ENCODE measurements around the gene LYL1.

DNA sequence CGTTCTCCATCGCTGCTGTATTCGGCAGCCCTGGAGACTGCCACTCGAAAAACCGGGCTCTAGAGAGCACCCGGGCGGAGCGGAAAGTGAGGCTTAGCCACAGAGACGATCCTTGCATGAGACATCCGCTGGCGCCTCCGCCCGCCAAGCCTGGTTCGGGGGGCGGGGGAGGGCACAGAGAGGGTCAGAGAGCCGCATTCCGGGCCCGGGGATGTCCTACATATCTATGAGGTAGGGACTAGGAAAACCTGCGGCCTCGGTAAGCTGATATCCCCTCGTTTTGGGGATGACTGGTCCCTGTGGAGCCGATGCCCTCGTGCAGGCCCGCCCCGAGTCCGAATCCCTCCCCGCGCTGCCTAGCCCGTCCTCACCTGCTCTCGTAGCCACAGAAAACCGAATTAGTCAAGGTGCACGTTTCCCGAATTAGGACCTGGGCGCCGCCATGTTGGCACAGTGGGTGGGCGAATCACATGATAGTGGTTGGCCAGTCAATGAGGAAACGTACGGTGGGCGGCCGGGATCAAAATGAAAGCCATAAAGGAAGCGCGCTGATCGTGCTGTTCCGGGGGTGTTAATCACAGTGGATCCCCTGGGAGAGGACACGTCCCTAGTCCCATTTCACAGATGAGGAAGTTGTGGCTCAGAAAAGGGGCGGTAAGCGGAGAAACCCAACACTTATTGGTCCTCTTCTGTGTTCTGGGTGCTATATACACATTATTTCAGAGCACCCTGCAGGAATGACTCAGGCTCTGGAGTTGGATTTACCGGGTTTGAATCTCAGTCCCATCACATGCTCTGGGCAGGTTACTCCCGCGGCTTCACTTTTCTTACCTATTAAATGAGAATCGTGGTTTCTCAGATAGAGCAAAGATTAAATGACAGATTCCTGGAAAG is 13.9 kb upstream of the LYL1 start, which contains the start of gene TRMT1:
- TF ChIP-seq, protein P1, sequence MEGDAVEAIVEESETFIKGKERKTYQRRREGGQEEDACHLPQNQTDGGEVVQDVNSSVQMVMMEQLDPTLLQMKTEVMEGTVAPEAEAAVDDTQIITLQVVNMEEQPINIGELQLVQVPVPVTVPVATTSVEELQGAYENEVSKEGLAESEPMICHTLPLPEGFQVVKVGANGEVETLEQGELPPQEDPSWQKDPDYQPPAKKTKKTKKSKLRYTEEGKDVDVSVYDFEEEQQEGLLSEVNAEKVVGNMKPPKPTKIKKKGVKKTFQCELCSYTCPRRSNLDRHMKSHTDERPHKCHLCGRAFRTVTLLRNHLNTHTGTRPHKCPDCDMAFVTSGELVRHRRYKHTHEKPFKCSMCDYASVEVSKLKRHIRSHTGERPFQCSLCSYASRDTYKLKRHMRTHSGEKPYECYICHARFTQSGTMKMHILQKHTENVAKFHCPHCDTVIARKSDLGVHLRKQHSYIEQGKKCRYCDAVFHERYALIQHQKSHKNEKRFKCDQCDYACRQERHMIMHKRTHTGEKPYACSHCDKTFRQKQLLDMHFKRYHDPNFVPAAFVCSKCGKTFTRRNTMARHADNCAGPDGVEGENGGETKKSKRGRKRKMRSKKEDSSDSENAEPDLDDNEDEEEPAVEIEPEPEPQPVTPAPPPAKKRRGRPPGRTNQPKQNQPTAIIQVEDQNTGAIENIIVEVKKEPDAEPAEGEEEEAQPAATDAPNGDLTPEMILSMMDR (IDR thresholded peaks at IDR 0.05; ENCODE audit: low read depth, low read length), result no peak
- no peak for TF ChIP-seq EZH2phosphoT487 (IDR thresholded peaks at IDR 0.05; ENCODE audit: low read depth)
